Stimulated activated CD8-positive, alpha-beta memory T cell treated with anti-CD3 and anti-CD28 coated beads, Interleukin-2, amount 100 ng/mL, for 1 hour (primary cell): ENCODE data around the gene A4GALT.
"Not testable (repeated sequence)": the region's sequence is repeated elsewhere in the genome, so short reads cannot be mapped to it uniquely, and the experiment has no call there.

Experiments
- DNase-seq, 2 donors: peaks; one replicate each; pipeline ENCODE4 v3.0.0-alpha.2; 2020; ENCODE audit warnings: low read depth in 2 of 2

The A4GALT gene

GRCh38 chr22:42683578-42684283, 36.9 kb downstream of the A4GALT start:
- no peak for DNase-seq

GRCh38 chr22:42682113-42682851, 38.4 kb downstream of the A4GALT start:
- DNase-seq: no peak

- no peak for DNase-seq
Measured at GRCh38 chr22:42680648-42681047, 40.0 kb downstream of the A4GALT start.

- no peak for DNase-seq
Measured at GRCh38 chr22:42679691-42680090, 41.0 kb downstream of the A4GALT start.

GRCh38 chr22:42678894-42679293, 41.8 kb downstream of the A4GALT start:
- DNase-seq: no peak

GRCh38 chr22:42677936-42678335, 42.7 kb downstream of the A4GALT start:
- not testable (repeated sequence) for DNase-seq

- DNase-seq: no peak
Measured at GRCh38 chr22:42676059-42676607, 44.5 kb downstream of the A4GALT start.

GRCh38 chr22:42673898-42674401, 46.7 kb downstream of the A4GALT start:
- no peak for DNase-seq

- not testable (repeated sequence) for DNase-seq
Measured at GRCh38 chr22:42673071-42673470, 47.6 kb downstream of the A4GALT start.

- DNase-seq: no peak
Measured at GRCh38 chr22:42670921-42671709, 49.6 kb downstream of the A4GALT start.

- no peak for DNase-seq
Measured at GRCh38 chr22:42670046-42670445, 50.6 kb downstream of the A4GALT start.

- DNase-seq: not testable (repeated sequence)
Measured at GRCh38 chr22:42666393-42666792, 54.3 kb downstream of the A4GALT start.

- no peak for DNase-seq
Measured at GRCh38 chr22:42664976-42665831, 55.5 kb downstream of the A4GALT start.

- peak; percentile 59 to 63 for DNase-seq
Measured at GRCh38 chr22:42661985-42662831, 58.5 kb downstream of the A4GALT start.

GRCh38 chr22:42656578-42656977, 64.1 kb downstream of the A4GALT start:
- no peak for DNase-seq

GRCh38 chr22:42655693-42656092, 65.0 kb downstream of the A4GALT start:
- no peak for DNase-seq

GRCh38 chr22:42654436-42655073, 66.1 kb downstream of the A4GALT start:
- no peak for DNase-seq

- DNase-seq: no peak
Measured at GRCh38 chr22:42653999-42654398, 66.7 kb downstream of the A4GALT start.

- no peak for DNase-seq
Measured at GRCh38 chr22:42651134-42651533, 69.5 kb downstream of the A4GALT start.
